HepG2 (cell line): Measurements from ENCODE around the gene WDR19. TPM values are rescaled to one million over a fixed set of nuclear protein-coding genes. Genes with fewer than 3 reads are reported as not detected.

Source experiments
- polyA plus RNA-seq, 8 experiments: library from polyadenylated mRNA; depleted of rRNA in 3 of 8; stranded (reverse) in 7 of 8; unstranded in 1 of 8; fragments of >200 nt; fragmentation: Illumina TruSeq in 4 of 8; extraction: Trizol in 4 of 8; gene quantifications; 2 replicates each; pipeline versions ENCODE4 v1.2.1 to v1.2.3, GENCODE V29; 2011 to 2016; ENCODE audit warnings: low read depth in 4 of 8, missing spikeins in 1 of 8, mixed read lengths in 1 of 8; ENCODE audit not compliant: insufficient read depth in 1 of 8
- total RNA-seq, 5 experiments: library from RNA; depleted of rRNA; stranded (reverse); fragments of >200 nt; fragmentation: Illumina TruSeq; extraction: Trizol; gene quantifications; 2 replicates each; pipeline ENCODE4 v1.2.3, GENCODE V29; 2016; ENCODE audit warnings: low read depth in 1 of 5
- TF ChIP-seq, protein P1 (sequence below): sonication (generic); formaldehyde crosslinking; IDR thresholded peaks from 2 replicates; pipeline ENCODE4 v1.5.0; 2020; ENCODE audit warnings: mild to moderate bottlenecking, missing genetic modification reagents, borderline replicate concordance
- TF ChIP-seq, protein P2 (sequence below): sonication (generic); formaldehyde crosslinking; IDR thresholded peaks from 2 replicates; pipeline ENCODE4 v1.9.0; 2022; ENCODE audit warnings: missing genetic modification reagents, mild to moderate bottlenecking, borderline replicate concordance

The WDR19 gene
- total and polyA plus RNA-seq, 2 of the 13 experiments (the other 11 are each of a cell fraction or from before 2014, with no cell fraction given) = 22.9 to 34.1 TPM

DNA sequence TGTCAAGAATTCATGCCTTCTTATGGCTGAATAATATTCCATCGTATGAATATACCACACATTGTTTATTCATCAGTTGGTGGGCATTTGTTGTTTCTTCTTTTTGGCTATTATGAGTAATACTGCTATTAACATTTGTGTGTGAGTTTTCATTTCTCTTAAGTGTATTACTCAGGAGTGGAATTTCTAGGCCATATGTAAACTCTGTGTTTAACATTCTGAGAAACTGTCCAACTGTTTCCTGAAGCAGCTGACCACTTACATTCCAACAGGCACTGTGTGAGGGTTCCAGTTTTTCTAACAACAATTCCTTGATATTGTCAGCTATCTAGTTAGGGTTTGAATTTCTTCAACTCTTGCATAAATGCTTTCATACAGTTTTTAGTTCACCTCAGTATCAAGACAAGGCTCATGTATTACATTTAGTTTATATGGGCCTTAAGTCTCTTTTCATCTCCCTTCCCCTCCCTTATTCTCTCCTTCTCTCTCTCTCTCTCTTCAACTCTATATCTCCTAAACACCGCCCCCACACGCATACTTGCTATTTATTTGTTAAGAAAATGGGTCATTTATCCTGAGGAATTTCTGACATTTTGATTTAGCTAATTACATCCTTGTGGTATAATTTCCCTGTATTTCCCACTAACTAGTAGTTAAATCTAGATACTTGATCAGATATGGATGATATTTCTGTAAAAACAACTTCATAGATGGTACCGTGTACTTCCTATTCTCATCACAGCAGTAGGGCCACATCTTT is 77.4 kb downstream of the WDR19 start (continued):
- TF ChIP-seq, protein P1, sequence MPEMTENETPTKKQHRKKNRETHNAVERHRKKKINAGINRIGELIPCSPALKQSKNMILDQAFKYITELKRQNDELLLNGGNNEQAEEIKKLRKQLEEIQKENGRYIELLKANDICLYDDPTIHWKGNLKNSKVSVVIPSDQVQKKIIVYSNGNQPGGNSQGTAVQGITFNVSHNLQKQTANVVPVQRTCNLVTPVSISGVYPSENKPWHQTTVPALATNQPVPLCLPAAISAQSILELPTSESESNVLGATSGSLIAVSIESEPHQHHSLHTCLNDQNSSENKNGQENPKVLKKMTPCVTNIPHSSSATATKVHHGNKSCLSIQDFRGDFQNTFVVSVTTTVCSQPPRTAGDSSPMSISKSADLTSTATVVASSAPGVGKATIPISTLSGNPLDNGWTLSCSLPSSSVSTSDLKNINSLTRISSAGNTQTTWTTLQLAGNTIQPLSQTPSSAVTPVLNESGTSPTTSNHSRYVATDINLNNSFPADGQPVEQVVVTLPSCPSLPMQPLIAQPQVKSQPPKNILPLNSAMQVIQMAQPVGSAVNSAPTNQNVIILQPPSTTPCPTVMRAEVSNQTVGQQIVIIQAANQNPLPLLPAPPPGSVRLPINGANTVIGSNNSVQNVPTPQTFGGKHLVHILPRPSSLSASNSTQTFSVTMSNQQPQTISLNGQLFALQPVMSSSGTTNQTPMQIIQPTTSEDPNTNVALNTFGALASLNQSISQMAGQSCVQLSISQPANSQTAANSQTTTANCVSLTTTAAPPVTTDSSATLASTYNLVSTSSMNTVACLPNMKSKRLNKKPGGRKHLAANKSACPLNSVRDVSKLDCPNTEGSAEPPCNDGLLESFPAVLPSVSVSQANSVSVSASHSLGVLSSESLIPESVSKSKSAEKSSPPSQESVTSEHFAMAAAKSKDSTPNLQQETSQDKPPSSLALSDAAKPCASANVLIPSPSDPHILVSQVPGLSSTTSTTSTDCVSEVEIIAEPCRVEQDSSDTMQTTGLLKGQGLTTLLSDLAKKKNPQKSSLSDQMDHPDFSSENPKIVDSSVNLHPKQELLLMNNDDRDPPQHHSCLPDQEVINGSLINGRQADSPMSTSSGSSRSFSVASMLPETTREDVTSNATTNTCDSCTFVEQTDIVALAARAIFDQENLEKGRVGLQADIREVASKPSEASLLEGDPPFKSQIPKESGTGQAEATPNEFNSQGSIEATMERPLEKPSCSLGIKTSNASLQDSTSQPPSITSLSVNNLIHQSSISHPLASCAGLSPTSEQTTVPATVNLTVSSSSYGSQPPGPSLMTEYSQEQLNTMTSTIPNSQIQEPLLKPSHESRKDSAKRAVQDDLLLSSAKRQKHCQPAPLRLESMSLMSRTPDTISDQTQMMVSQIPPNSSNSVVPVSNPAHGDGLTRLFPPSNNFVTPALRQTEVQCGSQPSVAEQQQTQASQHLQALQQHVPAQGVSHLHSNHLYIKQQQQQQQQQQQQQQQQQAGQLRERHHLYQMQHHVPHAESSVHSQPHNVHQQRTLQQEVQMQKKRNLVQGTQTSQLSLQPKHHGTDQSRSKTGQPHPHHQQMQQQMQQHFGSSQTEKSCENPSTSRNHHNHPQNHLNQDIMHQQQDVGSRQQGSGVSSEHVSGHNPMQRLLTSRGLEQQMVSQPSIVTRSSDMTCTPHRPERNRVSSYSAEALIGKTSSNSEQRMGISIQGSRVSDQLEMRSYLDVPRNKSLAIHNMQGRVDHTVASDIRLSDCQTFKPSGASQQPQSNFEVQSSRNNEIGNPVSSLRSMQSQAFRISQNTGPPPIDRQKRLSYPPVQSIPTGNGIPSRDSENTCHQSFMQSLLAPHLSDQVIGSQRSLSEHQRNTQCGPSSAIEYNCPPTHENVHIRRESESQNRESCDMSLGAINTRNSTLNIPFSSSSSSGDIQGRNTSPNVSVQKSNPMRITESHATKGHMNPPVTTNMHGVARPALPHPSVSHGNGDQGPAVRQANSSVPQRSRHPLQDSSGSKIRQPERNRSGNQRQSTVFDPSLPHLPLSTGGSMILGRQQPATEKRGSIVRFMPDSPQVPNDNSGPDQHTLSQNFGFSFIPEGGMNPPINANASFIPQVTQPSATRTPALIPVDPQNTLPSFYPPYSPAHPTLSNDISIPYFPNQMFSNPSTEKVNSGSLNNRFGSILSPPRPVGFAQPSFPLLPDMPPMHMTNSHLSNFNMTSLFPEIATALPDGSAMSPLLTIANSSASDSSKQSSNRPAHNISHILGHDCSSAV = no peak
- TF ChIP-seq, protein P2, sequence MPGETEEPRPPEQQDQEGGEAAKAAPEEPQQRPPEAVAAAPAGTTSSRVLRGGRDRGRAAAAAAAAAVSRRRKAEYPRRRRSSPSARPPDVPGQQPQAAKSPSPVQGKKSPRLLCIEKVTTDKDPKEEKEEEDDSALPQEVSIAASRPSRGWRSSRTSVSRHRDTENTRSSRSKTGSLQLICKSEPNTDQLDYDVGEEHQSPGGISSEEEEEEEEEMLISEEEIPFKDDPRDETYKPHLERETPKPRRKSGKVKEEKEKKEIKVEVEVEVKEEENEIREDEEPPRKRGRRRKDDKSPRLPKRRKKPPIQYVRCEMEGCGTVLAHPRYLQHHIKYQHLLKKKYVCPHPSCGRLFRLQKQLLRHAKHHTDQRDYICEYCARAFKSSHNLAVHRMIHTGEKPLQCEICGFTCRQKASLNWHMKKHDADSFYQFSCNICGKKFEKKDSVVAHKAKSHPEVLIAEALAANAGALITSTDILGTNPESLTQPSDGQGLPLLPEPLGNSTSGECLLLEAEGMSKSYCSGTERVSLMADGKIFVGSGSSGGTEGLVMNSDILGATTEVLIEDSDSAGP = no peak
- TF ChIP-seq, all 625 proteins: peak for 0
